ENCODE data around the gene HSF2. TPM values are rescaled to one million over a fixed set of nuclear protein-coding genes. Genes with fewer than 3 reads are reported as not detected.

HSF2 gene
- total and polyA plus RNA-seq, 2 of the 13 experiments (the other 11 are each of a cell fraction or from before 2014, with no cell fraction given): 24.8 to 26.4 TPM

DNA sequence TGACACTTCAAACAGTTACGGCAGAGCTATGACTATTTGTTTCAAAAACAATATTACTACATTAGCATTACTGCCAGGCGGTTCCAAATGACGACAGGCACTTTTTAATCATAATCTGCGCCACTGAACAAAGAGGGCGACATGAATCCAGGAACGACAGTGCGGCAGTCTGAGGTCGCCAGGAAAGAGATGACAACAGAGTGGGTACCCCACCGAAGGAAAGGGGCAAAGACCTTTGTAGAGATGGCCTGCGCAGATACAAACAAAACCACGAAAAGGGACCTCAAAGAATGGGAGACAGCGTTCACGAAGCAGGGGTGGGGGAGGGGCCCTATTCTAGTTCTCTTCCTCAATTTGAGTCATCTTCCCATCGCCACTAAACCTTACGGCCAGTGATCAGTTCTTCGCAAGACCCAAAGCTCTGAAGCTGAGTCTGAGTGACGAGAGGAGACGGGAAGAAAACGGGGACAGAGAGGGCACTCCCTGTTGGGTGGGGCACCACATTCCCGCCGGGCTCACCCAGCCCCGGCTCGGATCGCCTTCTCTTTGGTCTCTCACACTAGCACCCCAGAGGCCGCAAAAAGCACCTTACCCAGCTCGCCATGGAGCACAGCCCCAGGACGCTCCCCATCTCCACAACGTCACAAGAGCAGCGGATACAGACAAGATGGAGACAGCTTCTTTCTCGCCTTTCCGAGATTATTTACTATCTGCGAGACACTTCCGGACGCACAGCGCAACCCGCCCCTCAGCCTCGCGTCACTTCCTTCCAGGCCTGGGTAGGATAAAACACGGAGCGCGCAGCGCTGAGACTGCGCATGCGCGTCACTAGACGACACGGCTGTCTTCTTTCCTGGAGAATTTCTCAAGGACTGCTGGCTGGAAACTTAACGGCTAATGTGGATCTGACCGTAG lies 71.9 kb downstream of the HSF2 start, which contains the start of gene SERINC1 (continued):
- TF ChIP-seq NFYB (CRISPR knock-in tag; IDR thresholded peaks at IDR 0.05) (no peak), ESRRA (CRISPR knock-in tag; IDR thresholded peaks at IDR 0.05; ENCODE audit: low read depth) (0 out of 2 replicates have a peak, but pooled peaks have one; percentile 17), NFE2L1 (CRISPR knock-in tag; IDR thresholded peaks at IDR 0.05; ENCODE audit: borderline replicate concordance) (no peak), PRMT3 (CRISPR knock-in tag; IDR thresholded peaks at IDR 0.05; ENCODE audit: borderline replicate concordance, low read depth) (no peak), ZNF737 (CRISPR knock-in tag; IDR thresholded peaks at IDR 0.05; ENCODE audit: borderline replicate concordance) (no peak), HNF4A (CRISPR knock-in tag; IDR thresholded peaks at IDR 0.05) (no peak), ZNF367 (CRISPR knock-in tag; IDR thresholded peaks at IDR 0.05; ENCODE audit: borderline replicate concordance) (no peak), ZMYM2 (CRISPR knock-in tag; IDR thresholded peaks at IDR 0.05) (no peak), ZSCAN12 (CRISPR knock-in tag; IDR thresholded peaks at IDR 0.05) (no peak), FOXA3 (CRISPR knock-in tag; IDR thresholded peaks at IDR 0.05) (peak; percentile 78), SP140L (CRISPR knock-in tag; IDR thresholded peaks at IDR 0.05; ENCODE audit: borderline replicate concordance) (no peak), EZH2 (conservative IDR thresholded peaks at IDR 0.05; ENCODE audit: low read depth, low read length) (no peak), ZNF468 (CRISPR knock-in tag; IDR thresholded peaks at IDR 0.05) (peak; percentile 96), ZNF709 (CRISPR knock-in tag; IDR thresholded peaks at IDR 0.05) (peak; percentile 9; the same call in 1 of the 2 replicates), SRSF1 (optimal IDR thresholded peaks at IDR 0.05; ENCODE audit: low read depth, low read length) (peak; percentile 77)
- TF ChIP-seq, protein P1, sequence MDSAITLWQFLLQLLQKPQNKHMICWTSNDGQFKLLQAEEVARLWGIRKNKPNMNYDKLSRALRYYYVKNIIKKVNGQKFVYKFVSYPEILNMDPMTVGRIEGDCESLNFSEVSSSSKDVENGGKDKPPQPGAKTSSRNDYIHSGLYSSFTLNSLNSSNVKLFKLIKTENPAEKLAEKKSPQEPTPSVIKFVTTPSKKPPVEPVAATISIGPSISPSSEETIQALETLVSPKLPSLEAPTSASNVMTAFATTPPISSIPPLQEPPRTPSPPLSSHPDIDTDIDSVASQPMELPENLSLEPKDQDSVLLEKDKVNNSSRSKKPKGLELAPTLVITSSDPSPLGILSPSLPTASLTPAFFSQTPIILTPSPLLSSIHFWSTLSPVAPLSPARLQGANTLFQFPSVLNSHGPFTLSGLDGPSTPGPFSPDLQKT (CRISPR knock-in tag; IDR thresholded peaks at IDR 0.05; ENCODE audit: borderline replicate concordance): no peak
- TF ChIP-seq, protein P2, sequence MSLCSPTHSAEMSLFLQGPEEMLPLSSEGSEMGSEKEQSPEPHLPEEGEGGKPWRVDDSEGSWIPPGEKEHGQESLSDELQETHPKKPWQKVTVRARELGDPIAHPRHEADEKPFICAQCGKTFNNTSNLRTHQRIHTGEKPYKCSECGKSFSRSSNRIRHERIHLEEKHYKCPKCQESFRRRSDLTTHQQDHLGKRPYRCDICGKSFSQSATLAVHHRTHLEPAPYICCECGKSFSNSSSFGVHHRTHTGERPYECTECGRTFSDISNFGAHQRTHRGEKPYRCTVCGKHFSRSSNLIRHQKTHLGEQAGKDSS (CRISPR knock-in tag; IDR thresholded peaks at IDR 0.05; ENCODE audit: borderline replicate concordance, low read depth): no peak
- TF ChIP-seq, protein P3, sequence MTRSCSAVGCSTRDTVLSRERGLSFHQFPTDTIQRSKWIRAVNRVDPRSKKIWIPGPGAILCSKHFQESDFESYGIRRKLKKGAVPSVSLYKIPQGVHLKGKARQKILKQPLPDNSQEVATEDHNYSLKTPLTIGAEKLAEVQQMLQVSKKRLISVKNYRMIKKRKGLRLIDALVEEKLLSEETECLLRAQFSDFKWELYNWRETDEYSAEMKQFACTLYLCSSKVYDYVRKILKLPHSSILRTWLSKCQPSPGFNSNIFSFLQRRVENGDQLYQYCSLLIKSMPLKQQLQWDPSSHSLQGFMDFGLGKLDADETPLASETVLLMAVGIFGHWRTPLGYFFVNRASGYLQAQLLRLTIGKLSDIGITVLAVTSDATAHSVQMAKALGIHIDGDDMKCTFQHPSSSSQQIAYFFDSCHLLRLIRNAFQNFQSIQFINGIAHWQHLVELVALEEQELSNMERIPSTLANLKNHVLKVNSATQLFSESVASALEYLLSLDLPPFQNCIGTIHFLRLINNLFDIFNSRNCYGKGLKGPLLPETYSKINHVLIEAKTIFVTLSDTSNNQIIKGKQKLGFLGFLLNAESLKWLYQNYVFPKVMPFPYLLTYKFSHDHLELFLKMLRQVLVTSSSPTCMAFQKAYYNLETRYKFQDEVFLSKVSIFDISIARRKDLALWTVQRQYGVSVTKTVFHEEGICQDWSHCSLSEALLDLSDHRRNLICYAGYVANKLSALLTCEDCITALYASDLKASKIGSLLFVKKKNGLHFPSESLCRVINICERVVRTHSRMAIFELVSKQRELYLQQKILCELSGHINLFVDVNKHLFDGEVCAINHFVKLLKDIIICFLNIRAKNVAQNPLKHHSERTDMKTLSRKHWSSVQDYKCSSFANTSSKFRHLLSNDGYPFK (CRISPR knock-in tag; IDR thresholded peaks at IDR 0.05; ENCODE audit: borderline replicate concordance): peak; percentile 89; the same call in 1 of the 2 replicates
- TF ChIP-seq, protein P4, sequence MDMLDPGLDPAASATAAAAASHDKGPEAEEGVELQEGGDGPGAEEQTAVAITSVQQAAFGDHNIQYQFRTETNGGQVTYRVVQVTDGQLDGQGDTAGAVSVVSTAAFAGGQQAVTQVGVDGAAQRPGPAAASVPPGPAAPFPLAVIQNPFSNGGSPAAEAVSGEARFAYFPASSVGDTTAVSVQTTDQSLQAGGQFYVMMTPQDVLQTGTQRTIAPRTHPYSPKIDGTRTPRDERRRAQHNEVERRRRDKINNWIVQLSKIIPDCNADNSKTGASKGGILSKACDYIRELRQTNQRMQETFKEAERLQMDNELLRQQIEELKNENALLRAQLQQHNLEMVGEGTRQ (IDR thresholded peaks at IDR 0.05; ENCODE audit: low read depth, low read length): no peak
- TF ChIP-seq, protein P4 (CRISPR knock-in tag; IDR thresholded peaks at IDR 0.05; ENCODE audit: borderline replicate concordance): no peak
